K562 (cell line): Measurements from ENCODE around the gene CHMP2A. TPM values are rescaled to one million over a fixed set of nuclear protein-coding genes. Genes with fewer than 3 reads are reported as not detected.

Source experiments
- CBX2 ChIP-seq: fragments of 200-600 bp; sonication (generic); IDR thresholded peaks from one replicate; pipeline ENCODE4 v1.6.1; 2012; ENCODE audit warnings: mild to moderate bottlenecking, low read length, inconsistent platforms; ENCODE audit not compliant: insufficient read depth, poor library complexity, severe bottlenecking
- POLR2AphosphoS5 ChIP-seq: IDR thresholded peaks from 2 replicates; pipeline ENCODE4 v1.6.1; 2011; ENCODE audit warnings: mild to moderate bottlenecking, low read depth, low read length, moderate library complexity; ENCODE audit not compliant: control insufficient read depth, insufficient read depth
- RUNX1 ChIP-seq: sonication (generic); IDR thresholded peaks from 2 replicates; pipeline ENCODE4 v1.6.1; 2016; ENCODE audit warnings: antibody characterized with exemption, low read depth
- SIN3A ChIP-seq, 2 experiments: fragments of 150-350 bp in 1 of 2; IDR thresholded peaks; 2 replicates each; pipeline ENCODE4 v1.6.1; 2011 to 2016; ENCODE audit warnings: borderline replicate concordance in 2 of 2, low read depth in 2 of 2, low read length in 2 of 2, mild to moderate bottlenecking in 2 of 2, moderate library complexity in 2 of 2; ENCODE audit not compliant: control insufficient read depth in 1 of 2
- SOX6 ChIP-seq: fragments of 450-650 bp; IDR thresholded peaks from 2 replicates; pipeline ENCODE4 v1.6.1; 2014; ENCODE audit warnings: mild to moderate bottlenecking
- TAL1 ChIP-seq: fragments of 450-650 bp; IDR thresholded peaks from 2 replicates; pipeline ENCODE4 v1.6.1; 2016; ENCODE audit warnings: mild to moderate bottlenecking
- ZNF146 ChIP-seq: IDR thresholded peaks from one replicate; pipeline ENCODE4 v1.6.1; 2018; ENCODE audit warnings: missing compliant biosample characterization; ENCODE audit not compliant: unreplicated experiment
- polyA plus RNA-seq, 8 experiments: library from polyadenylated mRNA; depleted of rRNA in 4 of 8; stranded (reverse) in 5 of 8; unstranded in 3 of 8; fragments of >200 nt; fragmentation: Nextera tagmentation in 2 of 8; fragmentation: Illumina TruSeq in 1 of 8; extraction: Ambion mirVana in 2 of 8; extraction: Trizol in 1 of 8; gene quantifications; 2 replicates each; pipeline versions ENCODE4 v1.2.1 to v1.2.3, GENCODE V29; 2011 to 2014; ENCODE audit warnings: inconsistent platforms in 1 of 8, missing spikeins in 1 of 8
- total RNA-seq, 7 experiments: library from RNA; depleted of rRNA in 6 of 7; stranded (reverse); fragments of >200 nt in 6 of 7; fragmentation: Illumina TruSeq in 2 of 7; extraction: Trizol in 2 of 7; gene quantifications; 2 replicates each; pipeline versions ENCODE4 v1.2.1 to v1.2.3, GENCODE V29; 2011 to 2021; ENCODE audit warnings: low replicate concordance in 1 of 7
- TF ChIP-seq, protein P1 (sequence below): sonication (generic); formaldehyde crosslinking; IDR thresholded peaks from 2 replicates; pipeline ENCODE4 v1.8.0; 2023; ENCODE audit warnings: missing genetic modification reagents, mild to moderate bottlenecking, borderline replicate concordance
- TF ChIP-seq, protein P2 (sequence below), 2 experiments: fragments of 200-800 bp in 1 of 2; sonication (Bioruptor generic) in 1 of 2; sonication (generic) in 1 of 2; formaldehyde crosslinking in 1 of 2; IDR thresholded peaks in 1 of 2; conservative IDR thresholded peaks in 1 of 2; 2 replicates each; pipeline versions ENCODE4 v1.5.0 to v1.6.1; 2016 to 2020; ENCODE audit warnings: missing compliant biosample characterization in 1 of 2, missing genetic modification characterization in 1 of 2, missing genetic modification reagents in 1 of 2
- TF ChIP-seq, protein P3 (sequence below): fragments of 450-650 bp; formaldehyde crosslinking; IDR thresholded peaks from 2 replicates; pipeline ENCODE4 v1.4.0; 2020; ENCODE audit warnings: mild to moderate bottlenecking, moderate library complexity

Gene CHMP2A
- total and polyA plus RNA-seq, 9 of the 15 experiments (the other 6 are each of a cell fraction or from before 2014, with no cell fraction given), result 57.6 to 159 (median 87.2) TPM

DNA sequence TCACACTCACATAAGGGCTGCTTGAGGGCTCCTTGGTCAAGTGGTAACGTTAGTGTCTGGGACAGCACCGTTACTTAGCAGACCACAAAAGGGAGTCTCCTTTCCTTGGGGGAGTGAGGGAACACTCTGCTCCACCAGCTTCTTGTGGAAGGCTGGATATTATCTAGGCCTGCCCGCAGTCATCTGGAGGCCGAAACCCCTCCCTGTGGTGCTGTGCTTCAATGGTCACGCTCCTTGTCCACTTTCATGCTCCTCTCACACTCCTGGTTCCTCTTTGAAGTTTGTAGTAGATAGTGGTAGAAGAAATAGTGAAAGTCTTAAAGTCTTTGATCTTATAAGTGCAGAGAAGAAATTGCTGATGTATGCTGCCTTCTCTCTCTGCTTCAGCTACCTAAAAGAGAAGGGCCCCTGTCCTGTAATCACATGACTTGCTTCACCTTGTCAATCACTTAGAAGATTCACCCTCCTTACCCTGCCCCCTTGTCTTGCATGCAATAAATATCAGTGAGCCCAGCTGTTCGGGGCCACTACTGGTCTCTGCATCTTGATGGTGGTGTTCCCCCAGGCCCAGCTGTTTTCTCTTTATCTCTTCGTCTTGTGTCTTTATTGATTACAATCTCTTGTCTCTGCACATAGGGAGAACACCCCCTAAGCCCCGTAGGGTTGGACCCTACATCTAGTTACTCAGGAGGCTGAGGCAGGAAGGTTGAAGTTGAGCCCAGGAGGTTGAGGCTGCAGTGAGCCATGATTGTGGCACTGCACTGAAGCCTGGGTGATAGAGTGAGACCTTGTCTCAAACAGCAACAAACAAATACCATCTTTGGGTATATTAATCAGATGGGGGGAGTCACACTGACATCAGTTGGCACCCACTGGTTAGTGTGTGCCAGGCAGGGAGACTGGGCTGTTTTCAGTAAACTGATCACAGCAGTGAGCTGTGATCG, 29.9 kb upstream of the CHMP2A start (continued):
- TF ChIP-seq, protein P1, sequence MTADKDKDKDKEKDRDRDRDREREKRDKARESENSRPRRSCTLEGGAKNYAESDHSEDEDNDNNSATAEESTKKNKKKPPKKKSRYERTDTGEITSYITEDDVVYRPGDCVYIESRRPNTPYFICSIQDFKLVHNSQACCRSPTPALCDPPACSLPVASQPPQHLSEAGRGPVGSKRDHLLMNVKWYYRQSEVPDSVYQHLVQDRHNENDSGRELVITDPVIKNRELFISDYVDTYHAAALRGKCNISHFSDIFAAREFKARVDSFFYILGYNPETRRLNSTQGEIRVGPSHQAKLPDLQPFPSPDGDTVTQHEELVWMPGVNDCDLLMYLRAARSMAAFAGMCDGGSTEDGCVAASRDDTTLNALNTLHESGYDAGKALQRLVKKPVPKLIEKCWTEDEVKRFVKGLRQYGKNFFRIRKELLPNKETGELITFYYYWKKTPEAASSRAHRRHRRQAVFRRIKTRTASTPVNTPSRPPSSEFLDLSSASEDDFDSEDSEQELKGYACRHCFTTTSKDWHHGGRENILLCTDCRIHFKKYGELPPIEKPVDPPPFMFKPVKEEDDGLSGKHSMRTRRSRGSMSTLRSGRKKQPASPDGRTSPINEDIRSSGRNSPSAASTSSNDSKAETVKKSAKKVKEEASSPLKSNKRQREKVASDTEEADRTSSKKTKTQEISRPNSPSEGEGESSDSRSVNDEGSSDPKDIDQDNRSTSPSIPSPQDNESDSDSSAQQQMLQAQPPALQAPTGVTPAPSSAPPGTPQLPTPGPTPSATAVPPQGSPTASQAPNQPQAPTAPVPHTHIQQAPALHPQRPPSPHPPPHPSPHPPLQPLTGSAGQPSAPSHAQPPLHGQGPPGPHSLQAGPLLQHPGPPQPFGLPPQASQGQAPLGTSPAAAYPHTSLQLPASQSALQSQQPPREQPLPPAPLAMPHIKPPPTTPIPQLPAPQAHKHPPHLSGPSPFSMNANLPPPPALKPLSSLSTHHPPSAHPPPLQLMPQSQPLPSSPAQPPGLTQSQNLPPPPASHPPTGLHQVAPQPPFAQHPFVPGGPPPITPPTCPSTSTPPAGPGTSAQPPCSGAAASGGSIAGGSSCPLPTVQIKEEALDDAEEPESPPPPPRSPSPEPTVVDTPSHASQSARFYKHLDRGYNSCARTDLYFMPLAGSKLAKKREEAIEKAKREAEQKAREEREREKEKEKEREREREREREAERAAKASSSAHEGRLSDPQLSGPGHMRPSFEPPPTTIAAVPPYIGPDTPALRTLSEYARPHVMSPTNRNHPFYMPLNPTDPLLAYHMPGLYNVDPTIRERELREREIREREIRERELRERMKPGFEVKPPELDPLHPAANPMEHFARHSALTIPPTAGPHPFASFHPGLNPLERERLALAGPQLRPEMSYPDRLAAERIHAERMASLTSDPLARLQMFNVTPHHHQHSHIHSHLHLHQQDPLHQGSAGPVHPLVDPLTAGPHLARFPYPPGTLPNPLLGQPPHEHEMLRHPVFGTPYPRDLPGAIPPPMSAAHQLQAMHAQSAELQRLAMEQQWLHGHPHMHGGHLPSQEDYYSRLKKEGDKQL, result no peak
- peak; percentile 51; the same call in 1 of the 2 replicates for TF ChIP-seq POLR2AphosphoS5
- peak; percentile 51; the same call in 1 of the 2 replicates for TF ChIP-seq RUNX1
- no peak for TF ChIP-seq CBX2
- TF ChIP-seq, protein P2, sequence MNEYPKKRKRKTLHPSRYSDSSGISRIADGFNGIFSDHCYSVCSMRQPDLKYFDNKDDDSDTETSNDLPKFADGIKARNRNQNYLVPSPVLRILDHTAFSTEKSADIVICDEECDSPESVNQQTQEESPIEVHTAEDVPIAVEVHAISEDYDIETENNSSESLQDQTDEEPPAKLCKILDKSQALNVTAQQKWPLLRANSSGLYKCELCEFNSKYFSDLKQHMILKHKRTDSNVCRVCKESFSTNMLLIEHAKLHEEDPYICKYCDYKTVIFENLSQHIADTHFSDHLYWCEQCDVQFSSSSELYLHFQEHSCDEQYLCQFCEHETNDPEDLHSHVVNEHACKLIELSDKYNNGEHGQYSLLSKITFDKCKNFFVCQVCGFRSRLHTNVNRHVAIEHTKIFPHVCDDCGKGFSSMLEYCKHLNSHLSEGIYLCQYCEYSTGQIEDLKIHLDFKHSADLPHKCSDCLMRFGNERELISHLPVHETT (CRISPR knock-in tag; conservative IDR thresholded peaks at IDR 0.05 in 1 of 2, IDR thresholded peaks at IDR 0.05 in 1 of 2), result peak in 1 of 2 experiments; percentile 69; a peak in 2 of 4 replicates
- TF ChIP-seq ZNF146, result no peak
- peak; percentile 15 to 34; a peak in 2 of 4 replicates for TF ChIP-seq SIN3A (IDR thresholded peaks at IDR 0.05; ENCODE audit: borderline replicate concordance in 2 of 2, control insufficient read depth in 1 of 2, low read depth in 2 of 2, low read length in 2 of 2)
- TF ChIP-seq, protein P3, sequence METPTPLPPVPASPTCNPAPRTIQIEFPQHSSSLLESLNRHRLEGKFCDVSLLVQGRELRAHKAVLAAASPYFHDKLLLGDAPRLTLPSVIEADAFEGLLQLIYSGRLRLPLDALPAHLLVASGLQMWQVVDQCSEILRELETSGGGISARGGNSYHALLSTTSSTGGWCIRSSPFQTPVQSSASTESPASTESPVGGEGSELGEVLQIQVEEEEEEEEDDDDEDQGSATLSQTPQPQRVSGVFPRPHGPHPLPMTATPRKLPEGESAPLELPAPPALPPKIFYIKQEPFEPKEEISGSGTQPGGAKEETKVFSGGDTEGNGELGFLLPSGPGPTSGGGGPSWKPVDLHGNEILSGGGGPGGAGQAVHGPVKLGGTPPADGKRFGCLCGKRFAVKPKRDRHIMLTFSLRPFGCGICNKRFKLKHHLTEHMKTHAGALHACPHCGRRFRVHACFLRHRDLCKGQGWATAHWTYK (CRISPR knock-in tag), result peak; percentile 55; the same call in 1 of the 2 replicates
- peak; percentile 62 for TF ChIP-seq TAL1
- peak; percentile 83 for TF ChIP-seq SOX6
